Adrenal gland (tissue), 12 donors: ENCODE measurements around the gene ATP6V0E1. TPM values are rescaled to one million over a fixed set of nuclear protein-coding genes. Genes with fewer than 3 reads are reported as not detected.

ENCODE experiments used
- DNase-seq, 7 donors: peaks; one replicate each; pipeline ENCODE4 v3.0.0-alpha.2; 2019 to 2020
- H3K27ac ChIP-seq, 5 donors: fragments of 200-600 bp; sonication (generic) in 4 of 5; 1 replicate in 3 of 5; 2 replicates in 2 of 5; pipeline versions ENCODE4 v1.5.1 to v1.8.0; 2016 to 2020; ENCODE audit warnings: mild to moderate bottlenecking in 1 of 5
- H3K27me3 ChIP-seq: fragments of 200-600 bp; 2 replicates; pipeline ENCODE4 v1.8.0; 2021
- H3K36me3 ChIP-seq, 2 donors: fragments of 200-600 bp; replicated peaks in 1 of 2; 1 replicate in 1 of 2; 2 replicates in 1 of 2; pipeline versions ENCODE4 v1.5.1 to v1.8.0; 2018 to 2022
- H3K4me1 ChIP-seq, 2 donors: fragments of 200-600 bp; replicated peaks in 1 of 2; 1 replicate in 1 of 2; 2 replicates in 1 of 2; pipeline versions ENCODE4 v1.5.1 to v1.8.0; 2018 to 2021
- H3K4me3 ChIP-seq, 4 donors: fragments of 200-600 bp; sonication (generic) in 3 of 4; one replicate each; pipeline ENCODE4 v1.5.1; 2016 to 2018
- H3K9me3 ChIP-seq, 3 donors: fragments of 200-600 bp; sonication (generic) in 1 of 3; replicated peaks in 1 of 3; 1 replicate in 2 of 3; 2 replicates in 1 of 3; pipeline versions ENCODE4 v1.5.1 to v1.8.0; 2016 to 2021
- CTCF ChIP-seq, 6 experiments: fragments of 450-650 bp in 4 of 6; fragments of 200-600 bp in 2 of 6; sonication (generic) in 1 of 6; IDR thresholded peaks; 1 replicate in 5 of 6; 2 replicates in 1 of 6; pipeline versions ENCODE4 v1.5.1 to v1.8.0; 2016 to 2021; ENCODE audit warnings: antibody characterized with exemption in 6 of 6, mild to moderate bottlenecking in 2 of 6, moderate library complexity in 1 of 6
- POLR2A ChIP-seq, 2 donors: fragments of 450-650 bp; IDR thresholded peaks; one replicate each; pipeline ENCODE4 v1.6.1; 2017; ENCODE audit warnings: antibody characterized with exemption in 2 of 2, mild to moderate bottlenecking in 2 of 2, moderate library complexity in 1 of 2
- WGBS, 4 donors: extraction: QIAGEN DNeasy Blood & Tissue Kit in 2 of 4; methylation state at CpG; one replicate each; pipeline versions ENCODE4 v1.1.5 to v1.1.7; 2013 to 2017; 5-methylcytosine and 5-hydroxymethylcytosine counted together
- intact Hi-C, 2 donors: fragments of 100-400 bp; cut with DNase I; formaldehyde crosslinking; loops; one replicate each; pipeline versions ENCODE4 v1.14.1 to v1.15.0; 2022 to 2023
- polyA plus RNA-seq, 3 donors: library from polyadenylated mRNA; stranded (reverse); fragments of 200-250 nt in 2 of 3; fragments of 350-450 nt in 1 of 3; fragmentation: Illumina TruSeq in 1 of 3; extraction: RNeasy Lipid Tissue Mini Kit (QIAGEN cat#74804) in 1 of 3; gene quantifications; one replicate each; pipeline ENCODE4 v1.2.3, GENCODE V29; 2013 to 2014
- total RNA-seq, 9 donors: library from RNA; depleted of rRNA in 4 of 9; stranded (reverse); fragments of >200 nt in 4 of 9; fragments of 120-200 nt in 1 of 9; fragmentation: NEBNext Ultra II Directional in 1 of 9; extraction: Animal tissue kit (Norgen Biotek cat#: 25700) in 1 of 9; gene quantifications; one replicate each; pipeline versions ENCODE4 v1.1.0 to v1.2.4, GENCODE V29; 2013 to 2023
- donor health status: healthy with polysubstance abuse.
- donor health status: Bipolar disorder and iron deficiency.
- donor health status: DM: yes; HTN: yes; CAD: no.
- donor health status: DM: no; HTN: no; CAD: no.
- donor health status: DM: no; HTN: no; CAD: no.
- donor health status: DM: yes; HTN: yes; CAD: no.

ATP6V0E1 gene
- total and polyA plus RNA-seq, 12 donors: 139 to 413 (median 253) TPM

- intact Hi-C loops: no loop called here
- Histone ChIP-seq H3K9me3 (no peaks in the 10 kb centered on the region), H3K4me3 (no peak overlapping the region), H3K4me1 (peaks cover 39 to 45% of the 10 kb centered on the region in 2 donors), H3K36me3 (peaks cover 0 to 14% of the 10 kb centered on the region in 2 donors), H3K27ac (peak overlapping the region in 3 of 5 donors; percentile 4 to 94 (median 71)), H3K27me3 (no peaks in the 10 kb centered on the region)
- no peak for TF ChIP-seq POLR2A (IDR thresholded peaks at IDR 0.05)
- no peak for TF ChIP-seq CTCF (IDR thresholded peaks at IDR 0.05)
- 79 to 95% (median 83%) methylated on average over 4 of the region's 4 CpGs for WGBS, 4 donors
- DNase-seq: peak in 2 of 7 donors; percentile 22 to 49
Measured at GRCh38 chr5:173018358-173018757, 34.8 kb downstream of the ATP6V0E1 start.

DNA sequence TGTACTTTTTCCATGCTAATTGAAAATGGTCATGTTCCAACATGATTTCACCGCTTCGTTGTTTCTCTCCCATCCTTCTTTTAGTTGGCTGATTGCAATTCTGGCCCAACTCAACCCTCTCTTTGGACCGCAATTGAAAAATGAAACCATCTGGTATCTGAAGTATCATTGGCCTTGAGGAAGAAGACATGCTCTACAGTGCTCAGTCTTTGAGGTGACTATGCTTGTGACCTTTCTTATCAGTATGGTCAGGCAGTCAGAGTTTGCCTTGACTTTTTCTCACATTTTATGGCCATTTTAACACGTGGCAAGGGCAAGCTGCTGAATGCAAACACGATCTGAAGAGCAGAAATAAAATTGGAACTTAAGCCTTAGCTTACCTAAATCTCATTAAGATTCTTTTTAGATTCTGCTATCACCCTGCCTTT is 36.6 kb downstream of the ATP6V0E1 start:
- no peak for TF ChIP-seq CTCF (IDR thresholded peaks at IDR 0.05)
- intact Hi-C loops: no loop called here
- 31 to 44% (median 39%) methylated on average over 5 of the region's 5 CpGs for whole genome bisulfite sequencing, 4 donors
- DNase-seq: peak in 2 of 7 donors; percentile 11 to 35
- Histone ChIP-seq H3K27me3 (no peaks in the 10 kb centered on the region), H3K27ac (peak overlapping the region in 2 of 5 donors; percentile 33 to 59), H3K36me3 (peaks cover 0 to 14% of the 10 kb centered on the region in 2 donors), H3K4me1 (peaks cover 35 to 40% of the 10 kb centered on the region in 2 donors), H3K4me3 (no peak overlapping the region), H3K9me3 (no peaks in the 10 kb centered on the region)

- WGBS, 4 donors: 71 to 91% (median 83%) methylated on average over 8 to 9 of the region's 9 CpGs
Measured at GRCh38 chr5:173020643-173021042, 37.1 kb downstream of the ATP6V0E1 start.

GRCh38 chr5:173025651-173026050 is 42.1 kb downstream of the ATP6V0E1 start:
- Histone ChIP-seq H3K4me1 (peaks cover 26 to 33% of the 10 kb centered on the region in 2 donors), H3K36me3 (peaks cover 0 to 10% of the 10 kb centered on the region in 2 donors), H3K9me3 (no peaks in the 10 kb centered on the region), H3K27me3 (no peaks in the 10 kb centered on the region), H3K4me3 (no peak overlapping the region), H3K27ac (no peak overlapping the region)
- DNase-seq: peak in 2 of 7 donors; percentile 1 to 38
- TF ChIP-seq POLR2A (IDR thresholded peaks at IDR 0.05): no peak
- no peak for TF ChIP-seq CTCF (IDR thresholded peaks at IDR 0.05)
- 86 to 89% (median 88%) methylated on average over 6 of the region's 6 CpGs for WGBS, 4 donors
- intact Hi-C loops: no loop called here

More at GRCh38 chr5:173020643-173021042, 37.1 kb downstream of the ATP6V0E1 start:
- Histone ChIP-seq H3K4me1 (peaks cover 30 to 35% of the 10 kb centered on the region in 2 donors), H3K36me3 (peaks cover 0 to 14% of the 10 kb centered on the region in 2 donors), H3K27me3 (no peaks in the 10 kb centered on the region), H3K9me3 (no peaks in the 10 kb centered on the region), H3K4me3 (no peak overlapping the region), H3K27ac (peak overlapping the region in 2 of 5 donors; percentile 33 to 59)
- TF ChIP-seq POLR2A (IDR thresholded peaks at IDR 0.05) (no peak), CTCF (IDR thresholded peaks at IDR 0.05) (no peak)
- DNase-seq: peak in 2 of 7 donors; percentile 23 to 54
- intact Hi-C loops: no loop called here
